NCI-H1436 treated with DMSO at 0.1 percent for 48 hours (cell line): Measurements from ENCODE around the gene PAX6.

ENCODE experiments used
- DNase-seq: peaks from one replicate; lab custom pipeline; 2025; lab: John Stamatoyannopoulos, UW

The PAX6 gene

DNA sequence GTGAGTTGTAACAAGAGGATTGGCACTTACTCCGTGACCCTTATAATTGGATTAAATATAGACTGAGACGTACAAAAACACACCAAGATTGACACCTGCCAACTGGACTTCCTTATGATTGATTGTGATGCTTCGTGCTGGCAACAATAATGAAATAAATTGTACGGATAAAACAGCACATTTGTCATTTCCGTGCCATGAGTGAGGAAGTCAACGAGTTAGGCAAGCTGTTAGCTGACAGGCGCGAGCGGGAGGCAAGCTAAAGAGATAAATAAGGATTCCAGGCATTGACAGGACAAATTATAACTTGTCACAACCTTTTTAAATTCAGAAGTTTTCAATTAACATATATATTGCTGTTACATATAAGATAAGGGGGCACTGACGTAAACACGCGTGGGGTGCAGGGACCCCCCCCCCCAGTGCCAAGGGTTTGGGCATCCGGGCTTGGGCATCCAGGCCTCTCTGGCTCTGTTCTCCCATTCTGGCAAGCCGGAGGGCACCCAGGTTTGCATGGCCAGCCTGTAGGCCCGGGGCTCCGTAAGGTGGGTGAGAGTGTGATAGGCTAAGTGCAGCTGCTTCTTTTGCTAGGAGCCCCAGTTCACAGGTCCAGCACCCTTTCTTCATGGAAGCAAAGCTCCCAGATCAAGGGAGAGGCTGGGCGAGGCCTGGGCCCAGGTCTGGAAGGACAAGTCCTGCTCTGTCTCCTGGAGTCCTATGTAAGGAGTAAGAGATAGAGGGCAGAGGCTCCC, 11.2 kb upstream of the PAX6 start:
- DNase-seq: no peak

DNA sequence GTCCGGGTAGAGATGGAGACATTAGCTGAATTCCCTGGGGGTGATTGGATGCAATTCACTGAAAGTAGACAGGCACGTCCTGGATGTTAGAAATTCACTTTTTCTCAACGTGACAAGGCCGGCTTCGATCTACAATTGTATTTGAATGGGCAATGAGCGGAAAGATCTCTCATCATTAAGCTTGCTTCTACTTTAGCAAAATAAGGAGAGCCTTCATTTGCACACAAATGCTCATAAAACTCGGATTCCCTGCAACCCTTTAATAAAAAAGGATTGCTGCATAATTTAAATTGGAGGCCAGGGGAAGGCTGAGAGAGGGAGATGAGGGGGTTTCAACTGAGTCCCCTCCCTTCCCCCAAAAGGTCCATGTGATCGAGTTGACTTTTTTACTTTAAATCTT, 10.6 kb upstream of the PAX6 start:
- no peak for DNase-seq

DNA sequence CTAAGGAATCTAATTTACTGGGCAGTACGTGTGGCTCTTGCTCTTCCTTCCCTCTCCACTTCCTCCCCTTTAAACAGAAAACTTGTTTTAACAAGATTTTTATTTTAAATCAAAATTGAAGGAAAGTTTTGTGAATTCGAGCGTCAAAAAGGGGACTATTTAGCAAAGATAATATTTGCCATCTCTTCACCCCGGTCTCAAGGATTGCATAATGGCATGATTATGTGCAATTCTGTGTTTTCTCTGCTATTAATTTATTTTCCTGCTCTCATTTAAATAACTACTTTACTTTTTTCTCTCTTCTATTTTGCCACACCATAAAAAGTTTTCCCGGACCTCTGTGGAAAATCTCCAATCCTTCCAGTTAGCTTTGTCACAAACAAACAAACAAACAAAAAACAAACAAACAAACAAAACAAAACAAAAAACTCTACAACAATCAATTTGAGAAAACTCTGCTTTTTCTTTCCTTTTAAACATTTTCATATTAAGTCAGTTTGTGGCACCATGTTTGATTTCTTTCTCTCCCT, 10.2 kb upstream of the PAX6 start:
- no peak for DNase-seq

DNA sequence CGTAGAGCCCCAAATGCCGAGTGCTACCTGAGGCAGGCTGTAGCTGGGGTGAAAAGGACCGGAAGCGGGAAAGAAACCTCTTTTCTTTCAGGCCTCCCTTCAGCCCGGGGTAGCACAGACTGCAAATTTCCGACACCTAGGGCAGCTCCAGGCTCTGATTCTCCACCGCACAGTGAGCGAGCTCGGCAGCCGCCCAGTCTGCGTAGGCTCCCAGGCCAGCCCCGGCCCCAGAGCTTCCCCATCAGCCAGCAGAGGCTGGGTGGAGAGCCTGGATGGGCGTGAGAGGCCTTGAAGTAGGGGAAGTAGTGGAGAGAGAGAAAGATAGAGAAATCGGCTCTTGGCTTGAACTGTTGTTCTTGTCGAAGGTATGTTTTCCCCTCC, 9.3 kb upstream of the PAX6 start:
- DNase-seq: no peak

- DNase-seq: no peak
Measured at GRCh38 chr11:31819621-31820437, 8.7 kb upstream of the PAX6 start.

DNA sequence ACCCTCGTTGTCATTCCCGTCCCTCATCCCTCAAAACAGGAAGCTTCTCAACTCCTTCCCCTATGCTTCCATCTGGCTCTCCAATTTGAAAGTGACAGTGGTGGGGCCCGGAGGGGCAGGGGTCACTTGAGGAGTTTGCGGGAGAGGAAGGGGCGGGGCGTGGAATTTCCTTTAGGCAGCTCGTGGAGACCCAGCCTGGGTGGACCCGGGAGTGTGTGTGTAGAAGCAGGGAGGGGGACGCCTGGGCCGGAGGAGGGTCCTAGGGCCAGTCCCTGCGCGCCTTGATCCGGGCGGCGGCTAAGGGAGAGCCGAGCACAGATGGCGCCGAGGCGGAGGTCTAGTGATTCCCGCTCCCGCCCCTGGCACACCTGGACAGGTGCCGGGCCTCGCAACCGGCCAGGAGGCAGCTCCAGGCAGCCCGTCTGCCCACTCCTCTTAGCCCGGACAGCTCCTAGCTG, 7.8 kb upstream of the PAX6 start:
- no peak for DNase-seq

DNA sequence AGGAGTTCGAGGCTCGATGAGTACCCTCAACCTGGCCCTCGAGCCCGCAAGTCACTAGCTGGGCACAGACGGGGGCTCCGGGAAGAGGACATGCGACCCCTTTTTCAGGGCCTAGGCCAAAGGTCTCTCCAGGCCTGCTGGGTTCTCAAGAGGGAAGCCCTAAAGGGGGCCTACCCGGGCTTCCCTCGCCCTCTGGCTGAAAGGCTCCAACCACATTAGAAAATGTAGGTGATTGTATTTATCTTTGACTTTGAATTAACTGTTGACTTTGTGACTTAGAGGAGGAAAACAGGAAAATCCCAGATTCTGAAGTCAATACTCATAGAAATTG, 7.3 kb upstream of the PAX6 start:
- DNase-seq: no peak

GRCh38 chr11:31817621-31818424, 6.7 kb upstream of the PAX6 start:
- DNase-seq: no peak

DNA sequence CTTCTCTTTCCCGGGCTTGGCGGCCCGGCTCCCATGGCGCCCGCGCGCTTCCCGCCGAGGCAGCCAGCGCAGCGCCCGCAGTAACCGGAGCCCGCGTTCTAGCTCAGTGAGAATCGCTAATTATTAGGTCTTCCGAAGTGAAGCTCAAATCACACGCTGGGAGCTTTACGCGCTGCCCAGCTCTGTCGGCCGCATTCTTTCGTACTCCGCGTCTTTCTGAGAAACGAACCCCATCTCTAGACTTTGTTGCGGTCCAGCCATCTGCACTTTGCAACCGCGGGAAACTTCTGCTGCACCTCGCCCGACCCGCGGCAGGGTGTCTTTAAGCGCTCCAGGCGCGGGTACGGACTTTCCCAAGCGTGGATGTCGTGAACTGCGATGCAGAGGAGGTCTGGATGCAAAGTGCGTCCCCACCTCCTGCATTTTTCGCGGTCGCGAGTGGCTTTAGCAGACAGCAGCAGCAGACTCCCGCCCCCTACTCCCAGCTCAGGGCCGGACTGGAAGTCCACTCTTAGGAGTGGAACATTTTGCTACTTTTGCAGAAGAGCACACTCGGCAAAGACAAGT, 6.0 kb upstream of the PAX6 start:
- DNase-seq: no peak

- DNase-seq: no peak
Measured at GRCh38 chr11:31816468-31817053, 5.4 kb upstream of the PAX6 start.

DNA sequence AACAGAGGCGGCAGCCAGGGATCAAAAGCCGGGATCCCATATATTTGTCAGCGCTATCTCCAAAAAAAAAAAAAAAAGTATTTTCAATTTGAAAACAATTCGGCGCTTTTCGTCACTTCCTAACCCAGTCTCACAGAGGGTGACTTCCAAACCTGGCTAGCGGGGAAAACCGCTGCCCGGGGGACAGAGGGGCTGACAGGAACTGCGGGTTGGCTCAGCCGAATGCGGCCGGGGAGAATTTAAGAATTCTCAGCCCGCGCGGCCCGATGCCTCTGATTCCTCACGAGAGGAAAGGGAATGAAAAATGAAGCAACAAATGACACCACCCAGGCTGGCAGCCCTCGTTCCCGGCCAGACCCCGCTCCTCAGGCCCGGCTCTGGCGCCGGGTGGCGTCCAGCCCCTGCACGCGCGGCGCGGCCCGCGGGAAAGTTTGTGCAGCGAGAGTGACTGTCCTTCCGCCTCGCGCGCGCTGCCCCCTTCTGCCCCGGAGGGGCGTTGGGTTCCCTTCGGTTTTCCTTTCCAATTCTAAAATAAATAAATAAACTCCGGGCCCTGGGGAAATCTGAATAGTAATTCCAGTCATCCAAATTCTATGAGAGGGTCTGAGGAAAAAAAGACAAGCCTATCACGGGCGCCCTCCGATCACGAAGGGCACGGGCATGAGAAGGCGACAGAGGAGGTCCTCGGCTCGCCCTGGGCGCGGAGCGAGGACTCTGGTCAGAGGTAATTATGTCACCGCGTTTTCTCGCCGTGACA, 4.8 kb upstream of the PAX6 start:
- DNase-seq: no peak

- DNase-seq: no peak
Measured at GRCh38 chr11:31814176-31814868, 3.2 kb upstream of the PAX6 start.

- no peak for DNase-seq
Measured at GRCh38 chr11:31813391-31814175, 2.5 kb upstream of the PAX6 start.

GRCh38 chr11:31812383-31813381, 1.6 kb upstream of the PAX6 start:
- DNase-seq: no peak

DNA sequence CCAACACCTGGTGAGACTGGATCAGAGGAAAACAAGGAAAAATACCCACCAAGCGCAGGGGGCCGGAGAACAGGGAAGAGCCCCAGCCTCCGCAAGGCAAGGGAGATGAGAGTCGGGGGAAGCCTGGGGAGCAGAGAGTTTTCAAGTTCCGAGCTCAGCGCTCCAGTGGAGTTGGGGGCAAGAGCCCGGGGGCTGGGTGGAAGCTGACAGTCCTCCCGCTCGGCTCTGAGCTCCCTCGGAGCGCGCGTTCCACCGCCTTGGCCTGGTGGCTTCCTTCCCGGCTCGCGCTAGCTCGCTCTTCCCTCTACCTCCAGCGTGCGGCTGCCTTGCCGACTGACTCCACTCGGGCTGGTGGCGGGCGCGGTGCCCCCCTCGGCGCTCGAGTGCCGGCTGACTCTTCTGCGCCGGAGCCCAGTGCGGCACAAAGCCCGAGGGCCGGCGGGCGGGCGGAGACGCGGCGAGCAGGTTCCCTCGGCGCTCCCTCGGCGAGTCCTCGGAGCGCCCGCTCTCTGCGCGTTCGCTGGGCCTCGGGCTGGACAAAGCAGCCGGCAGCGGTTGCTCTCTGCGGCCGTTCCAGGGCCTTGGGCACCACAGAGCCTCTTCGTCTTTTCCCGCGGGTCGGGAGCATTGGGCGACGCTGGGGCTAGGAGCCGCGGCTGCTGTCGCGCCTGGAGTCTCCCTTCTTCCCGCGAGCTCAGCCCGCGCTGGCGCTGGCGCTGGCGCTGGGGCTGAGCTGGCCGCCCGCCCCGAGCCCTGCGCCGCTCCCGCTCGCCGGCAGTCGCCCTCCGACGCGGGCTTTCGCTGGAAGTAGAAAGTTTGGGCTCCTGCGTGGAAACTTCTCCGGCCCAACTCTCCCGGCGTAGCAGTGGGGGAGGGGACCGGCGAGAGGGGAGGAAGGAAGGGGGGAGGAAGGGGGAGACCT, 1.0 kb downstream of the PAX6 start:
- no peak for DNase-seq

GRCh38 chr11:31809541-31809856, 1.6 kb downstream of the PAX6 start:
- no peak for DNase-seq
